Natural killer cell (primary cell): ENCODE data around the gene INPP4B. TPM values are rescaled to one million over a fixed set of nuclear protein-coding genes. Genes with fewer than 3 reads are reported as not detected.

ENCODE experiments used
- ATAC-seq, 3 donors: fragments of 150-1000 bp in 2 of 3; fragments of 200-7000 bp in 1 of 3; cut with Tn5 transposase; 1 replicate in 1 of 3; 2 replicates in 2 of 3; pipeline ENCODE4 v1.10.0; 2021; ENCODE audit warnings: mild to moderate bottlenecking in 2 of 3, moderate library complexity in 2 of 3
- DNase-seq, 2 donors: peaks; one replicate each; pipeline versions ENCODE4 v3.0.0 to v3.0.0-alpha.2; 2013 to 2021; ENCODE audit warnings: mixed read lengths in 1 of 2
- H3K27ac ChIP-seq: one replicate; pipeline ENCODE4 v1.5.1; 2013; ENCODE audit warnings: mild to moderate bottlenecking, low read length
- H3K27me3 ChIP-seq: one replicate; pipeline ENCODE4 v1.6.1; 2013; ENCODE audit warnings: low read length; ENCODE audit not compliant: control insufficient read depth, insufficient read depth
- H3K36me3 ChIP-seq: one replicate; pipeline ENCODE4 v1.6.1; 2013; ENCODE audit warnings: low read length; ENCODE audit not compliant: control insufficient read depth, insufficient read depth
- H3K4me1 ChIP-seq: one replicate; pipeline ENCODE4 v1.6.1; 2013; ENCODE audit warnings: low read length; ENCODE audit not compliant: control insufficient read depth, insufficient read depth
- H3K4me3 ChIP-seq: one replicate; pipeline ENCODE4 v1.5.1; 2013; ENCODE audit warnings: low read length
- H3K9me3 ChIP-seq: one replicate; pipeline ENCODE4 v1.6.1; 2013; ENCODE audit warnings: low read length; ENCODE audit not compliant: control insufficient read depth, insufficient read depth
- H3K27ac Mint-ChIP-seq, 2 donors: one replicate each; pipeline ENCODE4 v1.8.0; 2022; ENCODE audit warnings: mild to moderate bottlenecking in 2 of 2, mixed read lengths in 2 of 2, moderate library complexity in 1 of 2
- H3K27me3 Mint-ChIP-seq, 2 donors: one replicate each; pipeline ENCODE4 v1.8.0; 2022; ENCODE audit warnings: low read depth in 2 of 2, mixed read lengths in 2 of 2
- H3K36me3 Mint-ChIP-seq: one replicate; pipeline ENCODE4 v1.8.0; 2022; ENCODE audit warnings: mixed read lengths
- H3K4me1 Mint-ChIP-seq, 2 donors: one replicate each; pipeline ENCODE4 v1.8.0; 2022; ENCODE audit warnings: mixed read lengths in 2 of 2
- H3K4me3 Mint-ChIP-seq: one replicate; pipeline ENCODE4 v1.8.0; 2022; ENCODE audit warnings: mild to moderate bottlenecking, moderate library complexity, mixed read lengths
- H3K9me3 Mint-ChIP-seq, 2 donors: one replicate each; pipeline ENCODE4 v1.8.0; 2022; ENCODE audit warnings: mixed read lengths in 2 of 2
- CTCF ChIP-seq: fragments of 200-600 bp; IDR thresholded peaks from one replicate; pipeline ENCODE4 v1.8.0; 2022; ENCODE audit warnings: antibody characterized with exemption
- WGBS: methylation state at CpG from one replicate; pipeline ENCODE4 v1.1.7; 2013; ENCODE audit warnings: missing lambda C conversion rate; ENCODE audit not compliant: insufficient coverage; 5-methylcytosine and 5-hydroxymethylcytosine counted together
- intact Hi-C: fragments of 100-400 bp; cut with micrococcal nuclease; formaldehyde crosslinking; loops from one replicate; pipeline ENCODE4 v1.14.2; 2022
- total RNA-seq, 4 donors: library from RNA; stranded (reverse); fragments of 120-200 nt in 1 of 4; gene quantifications; one replicate each; pipeline versions ENCODE4 v1.2.3 to v1.2.4, GENCODE V29; 2013 to 2022

Gene INPP4B
- total RNA-seq, 3 donors from 2014 or later (not counting 1 experiment from before 2014, with no cell fraction given) = 2.4 to 6.2 (median 4.5) TPM

- peak in 2 of 3 donors; percentile 17 to 52 for ATAC-seq
- TF ChIP-seq CTCF = no peak
- intact Hi-C loops = no loop called here
- Mint-ChIP-seq H3K36me3 (no peaks in the 10 kb centered on the region), H3K27me3 (no peaks in the 10 kb centered on the region), H3K27ac (no peak overlapping the region), H3K4me3 (no peak overlapping the region), H3K4me1 (peaks cover 0 to 16% of the 10 kb centered on the region in 2 donors), H3K9me3 (peaks cover 1 to 2% of the 10 kb centered on the region in 2 donors)
- Histone ChIP-seq H3K9me3 (no peaks in the 10 kb centered on the region), H3K27me3 (no peaks in the 10 kb centered on the region), H3K4me3 (no peak overlapping the region), H3K27ac (no peak overlapping the region), H3K4me1 (peaks cover 6% of the 10 kb centered on the region), H3K36me3 (no peaks in the 10 kb centered on the region)
- DNase-seq = no peak
- WGBS = 54% methylated on average over 4 of the region's 4 CpGs
These were observed 68.9 kb downstream of the INPP4B start for GRCh38 chr4:142777045-142777743.

GRCh38 chr4:142776026-142776425 lies 70.1 kb downstream of the INPP4B start:
- H3K4me3 ChIP-seq = no peak overlapping the region
- Mint-ChIP-seq H3K27me3 (no peaks in the 10 kb centered on the region), H3K4me1 (peaks cover 0 to 16% of the 10 kb centered on the region in 2 donors), H3K9me3 (peaks cover 3% of the 10 kb centered on the region in 2 donors), H3K27ac (no peak overlapping the region), H3K36me3 (no peaks in the 10 kb centered on the region), H3K4me3 (no peak overlapping the region)
- WGBS = 52% methylated on average over 2 of the region's 2 CpGs
- no peaks in the 10 kb centered on the region for H3K9me3 ChIP-seq
- intact Hi-C loops = no loop called here
- TF ChIP-seq CTCF = no peak
- no peak overlapping the region for H3K27ac ChIP-seq
- H3K27me3 ChIP-seq = no peaks in the 10 kb centered on the region
- no peaks in the 10 kb centered on the region for H3K36me3 ChIP-seq
- DNase-seq (no peak), ATAC-seq (no peak)
- peaks cover 6% of the 10 kb centered on the region for H3K4me1 ChIP-seq

- DNase-seq = no peak
- peaks cover 3% of the 10 kb centered on the region in 2 donors for H3K9me3 Mint-ChIP-seq
- no peak for TF ChIP-seq CTCF
- ATAC-seq = no peak
- Histone ChIP-seq H3K27me3 (no peaks in the 10 kb centered on the region), H3K4me3 (no peak overlapping the region), H3K36me3 (no peaks in the 10 kb centered on the region), H3K4me1 (peaks cover 6% of the 10 kb centered on the region), H3K27ac (no peak overlapping the region), H3K9me3 (no peaks in the 10 kb centered on the region)
- 100% methylated on average over 1 of the region's 2 CpGs for WGBS
- H3K36me3 Mint-ChIP-seq = no peaks in the 10 kb centered on the region
- no peak overlapping the region for H3K4me3 Mint-ChIP-seq
- H3K27ac Mint-ChIP-seq = no peak overlapping the region
- H3K27me3 Mint-ChIP-seq = no peaks in the 10 kb centered on the region
- H3K4me1 Mint-ChIP-seq = peaks cover 0 to 16% of the 10 kb centered on the region in 2 donors
- intact Hi-C loops = no loop called here
These were observed 72.6 kb downstream of the INPP4B start for GRCh38 chr4:142773505-142773904.

- Mint-ChIP-seq H3K9me3 (peaks cover 6 to 7% of the 10 kb centered on the region in 2 donors), H3K27me3 (no peaks in the 10 kb centered on the region), H3K36me3 (no peaks in the 10 kb centered on the region), H3K4me3 (no peak overlapping the region), H3K27ac (no peak overlapping the region), H3K4me1 (no peaks in the 10 kb centered on the region)
- no peak for ATAC-seq
- DNase-seq = no peak
- intact Hi-C loops = no loop called here
- WGBS = 91% methylated on average over 1 of the region's 2 CpGs
- Histone ChIP-seq H3K27me3 (no peaks in the 10 kb centered on the region), H3K36me3 (no peaks in the 10 kb centered on the region), H3K4me3 (no peak overlapping the region), H3K9me3 (no peaks in the 10 kb centered on the region), H3K27ac (no peak overlapping the region), H3K4me1 (no peaks in the 10 kb centered on the region)
- no peak for TF ChIP-seq CTCF
These were observed 83.8 kb downstream of the INPP4B start for GRCh38 chr4:142762280-142762679.
